RKO (cell line): ENCODE results near the gene PGS1.

Experiments
- DNase-seq: peaks from one replicate; pipeline ENCODE4 v3.0.0-alpha.2; 2016; ENCODE audit warnings: low spot score

PGS1 gene

DNA sequence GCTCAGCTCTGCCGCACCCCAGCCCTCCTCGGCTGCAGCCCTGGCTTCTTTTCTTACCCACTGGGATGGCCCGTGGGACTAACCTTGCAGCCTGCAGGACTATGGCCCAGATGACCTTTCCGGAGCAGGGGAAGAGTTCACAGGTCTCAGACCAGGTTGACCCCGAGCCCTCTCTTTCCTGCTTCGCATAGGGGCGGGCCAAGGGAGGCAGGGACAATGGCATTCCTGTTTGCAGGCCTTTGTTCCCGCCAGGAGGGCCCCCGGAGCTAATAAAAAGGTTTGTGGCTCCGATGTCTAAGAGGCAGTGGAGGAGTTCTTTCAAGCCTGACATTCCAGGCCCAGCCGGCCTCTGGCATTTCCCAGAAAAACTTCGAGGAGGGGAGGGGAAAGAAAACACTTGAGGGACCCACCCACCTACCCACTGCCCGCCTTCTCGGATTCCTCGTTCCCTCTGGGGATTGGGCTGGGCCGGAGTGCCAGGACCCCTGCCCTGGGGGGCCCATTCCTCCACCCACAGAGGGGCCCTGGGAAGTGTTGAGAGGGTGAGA, 12.8 kb upstream of the PGS1 start:
- DNase-seq: no peak

DNA sequence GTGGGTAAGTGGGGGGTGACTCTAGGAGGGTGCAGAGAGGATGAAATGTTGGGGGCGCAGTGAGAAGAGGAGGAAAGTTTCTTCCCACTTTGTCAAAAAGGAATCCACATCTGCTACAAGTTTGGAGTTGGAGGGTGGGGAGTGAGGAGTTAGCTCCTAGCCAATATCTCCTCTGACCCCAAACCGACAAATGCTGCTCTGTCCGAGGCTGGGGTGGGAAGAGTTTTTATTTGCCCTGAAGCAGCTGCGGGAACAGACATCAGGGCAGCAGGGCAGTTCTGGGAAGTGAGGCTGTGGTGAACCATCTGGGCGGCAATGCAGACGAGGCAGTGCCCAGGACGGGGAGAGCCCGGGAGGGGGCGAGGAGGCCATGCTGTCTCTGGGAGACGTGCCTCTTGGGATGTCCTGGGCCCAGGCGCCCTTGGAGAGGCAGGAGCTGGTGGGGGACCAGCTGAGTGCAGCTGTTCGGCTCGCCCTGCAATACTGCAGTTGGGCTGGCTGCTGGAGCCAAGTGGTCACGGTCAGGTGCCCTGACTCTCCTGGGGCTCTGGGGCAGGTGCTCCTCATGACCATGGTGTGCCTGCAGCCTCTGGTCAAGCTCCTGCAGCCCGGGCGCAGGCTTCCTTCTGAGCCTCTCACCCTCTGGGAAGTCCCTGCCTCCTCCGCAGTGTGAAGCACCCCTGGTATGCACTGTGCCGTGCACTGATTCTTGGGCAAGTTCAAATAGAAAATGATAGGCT, 12.2 kb upstream of the PGS1 start:
- no peak for DNase-seq

DNA sequence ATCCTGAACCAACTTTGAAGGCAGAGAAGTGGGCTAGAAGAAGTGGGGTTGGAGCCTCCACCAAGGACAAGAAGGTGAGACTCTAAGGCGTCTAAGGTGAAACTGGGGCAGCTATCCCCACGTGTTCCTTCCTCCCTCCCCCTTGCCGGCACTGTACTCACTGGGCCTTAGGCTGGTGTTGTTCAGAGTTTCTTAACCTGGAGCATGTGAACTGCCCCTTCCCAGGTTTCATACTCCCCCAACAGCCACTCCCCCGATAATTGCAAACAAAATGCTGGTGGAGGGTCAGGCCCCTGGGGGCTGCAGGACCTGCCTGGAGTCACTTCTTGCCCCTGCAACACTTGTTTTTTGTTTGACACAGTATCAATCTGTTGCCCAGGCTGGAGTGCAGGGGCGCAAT, 11.3 kb upstream of the PGS1 start:
- DNase-seq: no peak

GRCh38 chr17:78368348-78368747, 10.1 kb upstream of the PGS1 start:
- DNase-seq: no peak

DNA sequence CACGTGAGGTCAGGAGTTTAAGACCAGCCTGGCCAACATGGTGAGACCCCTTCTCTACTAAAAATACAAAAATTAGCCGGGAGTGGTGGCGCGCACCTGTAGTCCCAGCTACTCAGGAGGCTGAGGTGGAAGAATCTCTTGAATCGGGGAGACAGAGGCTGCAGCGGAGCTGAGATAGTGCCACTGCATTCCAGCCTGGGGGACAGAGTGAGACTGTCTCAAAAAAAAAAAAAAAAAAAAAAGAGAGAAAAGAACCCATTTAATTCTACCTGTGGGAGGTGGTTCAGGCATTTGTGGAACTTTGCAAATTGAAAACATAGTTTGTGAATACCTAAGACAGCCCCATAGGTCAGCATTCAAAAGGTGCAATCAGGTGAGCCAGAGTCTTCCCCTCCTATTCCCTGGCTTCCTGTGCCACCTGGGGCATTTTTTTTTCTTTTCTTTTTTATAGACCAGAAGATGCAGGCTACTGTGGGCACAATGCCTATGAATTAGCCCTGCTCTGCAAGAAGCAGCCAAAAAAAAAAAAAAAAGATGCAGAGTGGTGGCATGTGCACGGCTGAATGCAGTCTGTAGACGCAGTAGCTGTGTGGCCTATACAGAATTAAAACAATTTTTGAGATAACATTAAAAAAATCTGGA, 9.5 kb upstream of the PGS1 start:
- no peak for DNase-seq

DNA sequence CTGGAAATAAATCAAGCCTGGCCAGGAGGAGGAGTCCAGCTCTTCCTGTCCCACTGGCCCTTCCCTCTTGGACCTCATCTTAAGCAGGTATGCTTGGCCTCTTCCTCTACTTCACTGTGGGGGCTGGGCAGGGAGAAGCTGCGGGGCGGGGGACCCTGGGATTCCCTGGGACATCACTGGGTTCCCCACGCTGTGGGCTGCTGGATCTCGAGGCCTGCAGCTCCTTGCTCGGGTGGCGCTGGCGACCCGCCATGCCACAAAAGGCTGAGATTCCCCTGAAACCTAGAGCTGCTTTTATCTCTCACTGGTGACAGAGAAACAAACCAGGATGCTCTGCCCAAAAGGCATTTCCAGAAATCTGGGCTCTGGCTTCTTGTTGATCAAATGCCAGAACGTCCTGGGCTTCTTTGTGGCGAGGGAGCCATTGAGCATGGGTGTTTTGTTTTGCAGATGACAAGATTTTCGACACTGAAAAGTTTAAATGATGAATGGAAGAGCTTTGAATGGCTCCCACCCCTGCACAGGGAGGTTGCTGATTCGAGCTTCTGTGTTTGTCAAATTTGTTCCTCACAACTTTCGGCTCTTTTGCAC, 8.6 kb upstream of the PGS1 start:
- DNase-seq: no peak

DNA sequence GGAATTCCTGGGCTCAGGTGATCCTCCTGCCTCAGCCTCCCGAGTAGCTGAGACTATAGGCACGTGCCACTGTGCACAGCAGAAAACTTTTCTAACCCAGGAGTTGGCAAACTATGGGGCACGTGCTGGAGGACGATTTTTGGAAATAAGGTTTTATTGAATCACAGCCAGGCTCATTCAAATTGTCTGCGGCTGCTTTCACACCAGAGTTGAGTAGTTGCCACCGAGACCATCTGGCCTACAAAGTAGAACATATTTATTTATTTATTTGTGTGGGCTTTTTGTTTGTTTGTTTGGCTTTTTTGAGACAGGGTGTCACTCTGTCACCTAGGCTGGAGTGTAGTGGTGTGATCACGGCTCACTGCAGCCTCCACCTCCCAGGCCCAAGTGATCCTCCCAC, 7.4 kb upstream of the PGS1 start:
- no peak for DNase-seq

DNA sequence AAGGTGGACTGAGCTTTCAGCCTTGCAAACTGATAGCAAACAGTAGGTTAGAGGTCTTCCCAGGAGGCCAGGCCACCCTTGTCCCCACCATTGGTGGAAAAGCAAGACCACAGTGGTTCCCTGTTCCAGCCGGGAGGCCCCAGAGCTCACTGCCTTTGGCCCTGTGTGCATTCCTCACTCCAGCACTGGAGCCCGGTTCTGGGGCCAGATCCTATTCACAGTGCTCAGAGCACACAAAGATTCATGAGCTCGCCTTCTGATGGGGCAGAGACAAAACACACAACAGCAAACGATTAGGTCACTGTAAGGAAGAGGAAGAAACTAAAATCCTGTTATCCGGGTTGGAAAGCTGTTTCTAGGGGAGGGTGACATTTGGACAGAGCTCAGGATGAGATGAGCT, 5.6 kb upstream of the PGS1 start:
- DNase-seq: no peak

- no peak for DNase-seq
Measured at GRCh38 chr17:78374189-78374588, 4.3 kb upstream of the PGS1 start.

DNA sequence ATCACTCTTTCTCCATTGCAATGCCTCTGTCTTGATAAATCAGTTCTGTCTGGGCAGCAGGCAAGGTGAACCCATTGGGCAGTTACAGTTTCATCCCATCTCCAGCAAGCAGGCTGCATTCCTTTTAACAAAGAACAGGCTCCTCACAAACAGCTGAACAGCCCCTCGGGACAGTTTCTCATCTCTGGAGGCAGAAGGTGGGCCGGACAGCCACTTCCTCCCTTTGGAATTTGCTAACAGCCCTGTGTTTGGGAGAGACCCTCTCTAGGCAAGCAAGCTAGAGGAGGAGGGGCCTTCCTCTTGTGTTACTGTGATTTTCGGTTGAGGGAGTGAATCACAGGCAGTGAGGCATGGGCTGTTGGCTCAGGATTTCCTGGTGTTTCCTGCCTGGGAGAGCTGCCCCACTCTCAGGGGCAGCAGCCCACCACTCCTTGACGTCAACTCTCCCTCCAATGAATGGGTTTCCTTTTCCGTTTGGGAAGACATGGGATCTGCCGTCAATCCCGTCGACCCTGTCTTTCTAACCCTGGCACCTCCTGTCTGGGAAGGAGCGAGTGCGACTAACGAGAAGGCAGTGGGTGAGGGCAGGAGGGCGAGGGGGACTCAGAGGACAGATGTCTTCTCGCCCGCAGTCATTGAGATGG, 3.7 kb upstream of the PGS1 start:
- no peak for DNase-seq

DNA sequence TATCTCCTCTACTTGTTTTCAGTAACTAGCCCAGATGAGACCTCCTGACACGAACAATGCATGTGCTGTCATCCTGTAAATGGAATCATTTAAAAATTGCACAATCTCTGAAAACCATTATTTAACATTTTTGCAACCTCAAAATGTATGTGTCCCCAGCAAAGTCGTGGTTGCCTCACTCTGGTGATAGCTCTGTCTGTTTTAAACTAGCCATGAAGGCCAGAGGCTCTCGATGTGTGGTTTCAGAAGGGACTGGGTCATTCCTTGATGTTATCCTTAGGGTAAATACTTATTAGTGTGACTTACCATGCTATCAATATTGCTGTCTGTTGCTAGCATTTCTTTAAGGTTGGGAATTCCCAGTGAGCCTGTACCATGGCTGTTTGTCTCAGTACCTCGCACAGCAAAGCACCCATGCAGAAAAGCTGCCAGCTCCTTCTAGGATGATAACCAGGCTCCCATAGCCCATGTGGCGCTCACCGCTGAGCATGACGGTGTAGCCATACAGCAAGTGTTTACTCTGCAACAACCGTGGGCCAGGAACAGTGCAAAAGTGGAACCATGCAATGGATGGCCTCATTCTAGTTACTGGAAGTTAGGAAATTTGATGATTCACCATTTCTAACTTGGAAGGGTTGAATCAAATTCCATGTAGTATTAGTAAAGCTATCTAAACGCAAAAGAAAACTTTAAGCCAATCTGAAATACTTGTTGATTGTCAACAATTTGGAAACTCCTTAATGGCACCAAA, 2.9 kb upstream of the PGS1 start:
- no peak for DNase-seq

- no peak for DNase-seq
Measured at GRCh38 chr17:78376161-78376560, 2.3 kb upstream of the PGS1 start.

GRCh38 chr17:78377858-78378224, 608 bp upstream of the PGS1 start:
- peak; percentile 41 for DNase-seq

- peak; percentile 92 for DNase-seq
Measured at GRCh38 chr17:78379131-78379491, 662 bp downstream of the PGS1 start.

DNA sequence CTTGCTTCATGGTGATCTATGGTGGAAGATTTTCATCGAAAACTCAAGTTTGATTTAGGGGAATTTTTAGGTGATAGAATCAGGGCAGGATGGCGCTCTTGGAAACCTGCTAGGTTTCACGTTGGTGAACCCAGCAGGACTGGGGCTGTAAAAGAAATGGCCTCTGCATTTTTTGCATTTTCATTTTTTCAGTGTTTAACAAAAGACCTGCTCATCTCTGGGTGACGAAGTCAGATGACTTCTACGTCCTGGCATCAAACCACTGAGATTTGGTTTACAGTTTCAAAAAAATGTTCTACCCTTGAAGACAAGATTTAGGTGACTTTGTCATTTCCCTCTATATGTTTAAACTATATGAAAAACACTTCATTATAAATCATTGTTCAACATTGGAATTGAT, 1.9 kb downstream of the PGS1 start:
- DNase-seq: no peak

DNA sequence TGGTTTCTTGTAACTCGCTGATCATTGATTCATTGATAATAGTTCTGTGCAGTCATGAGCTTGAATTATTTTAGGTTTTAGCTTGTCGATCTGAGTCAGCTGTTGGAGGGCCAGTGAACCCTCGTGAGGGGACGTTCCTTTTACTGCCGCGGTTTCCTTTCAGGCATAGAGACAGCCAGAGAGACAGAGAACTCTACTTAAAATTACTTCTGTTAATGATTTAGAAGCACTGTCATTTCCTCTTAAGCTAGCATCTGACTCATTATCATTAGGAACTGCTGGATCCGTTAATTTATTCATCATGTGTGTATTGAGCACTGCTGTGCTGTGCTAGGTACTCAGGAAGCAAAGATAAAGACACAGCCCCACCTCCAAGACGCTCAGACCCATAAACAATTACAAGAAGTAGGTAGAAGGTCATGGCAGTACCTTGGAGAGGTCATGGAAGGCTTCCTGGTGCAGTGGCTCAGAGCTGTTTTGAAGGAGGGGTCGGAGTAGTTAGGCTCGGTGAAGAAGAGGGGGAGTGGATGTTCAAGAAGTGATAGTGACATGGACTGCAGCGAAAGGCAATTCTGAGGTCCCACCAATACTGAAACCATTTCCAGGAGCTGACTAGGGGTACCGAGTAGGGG, 3.3 kb downstream of the PGS1 start:
- no peak for DNase-seq

DNA sequence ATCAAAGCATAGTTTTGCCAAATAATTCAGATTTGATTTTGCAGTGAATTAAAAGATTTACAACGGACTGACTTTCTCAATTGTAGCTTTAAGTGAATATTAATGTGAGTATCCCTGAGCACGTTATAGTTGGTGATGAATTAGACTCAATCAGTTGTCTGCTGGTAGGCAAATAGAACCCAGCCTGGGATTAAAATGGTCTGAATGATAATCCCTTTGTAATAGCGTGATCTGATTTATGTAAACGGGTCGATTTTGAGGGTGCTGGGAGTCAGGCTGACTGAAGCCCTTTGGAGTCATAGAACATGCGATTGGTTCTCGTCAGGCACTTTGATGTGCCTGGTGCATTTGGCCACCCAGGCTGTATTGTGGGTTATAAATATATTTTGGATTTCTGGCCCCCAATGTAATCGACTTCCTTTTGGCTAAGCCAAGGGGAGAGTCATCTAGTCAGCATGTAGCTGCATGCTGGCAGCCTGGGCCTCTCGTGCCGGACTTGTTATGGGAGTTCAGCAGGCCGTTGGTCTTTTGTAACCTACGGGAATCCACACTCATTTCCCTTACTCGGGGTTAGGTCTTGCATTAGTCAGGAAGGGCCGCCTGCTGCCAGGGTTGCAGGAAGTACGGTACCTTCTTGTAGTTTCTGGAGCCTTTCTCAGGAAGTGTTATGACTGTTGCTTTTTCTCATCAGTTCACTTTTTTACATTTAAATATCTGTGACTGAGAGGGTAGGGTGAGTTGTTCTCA, 5.4 kb downstream of the PGS1 start:
- no peak for DNase-seq

- DNase-seq: no peak
Measured at GRCh38 chr17:78384479-78385175, 6.2 kb downstream of the PGS1 start.

GRCh38 chr17:78387977-78388941, 9.8 kb downstream of the PGS1 start:
- DNase-seq: no peak
